Psoas muscle (tissue), 8 donors: ENCODE results near the gene SRGAP3. TPM values are rescaled to one million over a fixed set of nuclear protein-coding genes. Genes with fewer than 3 reads are reported as not detected.

Experiments
- ATAC-seq, 4 donors: fragments of 200-7000 bp; cut with Tn5 transposase; one replicate each; pipeline ENCODE4 v1.9.1; 2020; ENCODE audit warnings: moderate library complexity in 3 of 4, mild to moderate bottlenecking in 2 of 4
- DNase-seq, 2 donors: peaks; one replicate each; pipeline ENCODE4 v3.0.0-alpha.2; 2020
- H3K27ac ChIP-seq: fragments of 200-600 bp; one replicate; pipeline ENCODE4 v1.8.0; 2022
- H3K27me3 ChIP-seq, 3 donors: fragments of 200-600 bp in 1 of 3; one replicate each; pipeline versions ENCODE4 v1.6.1 to v1.8.0; 2013 to 2022; ENCODE audit warnings: low read length in 2 of 3, mild to moderate bottlenecking in 2 of 3, moderate library complexity in 1 of 3; ENCODE audit not compliant: insufficient read depth in 3 of 3
- H3K36me3 ChIP-seq, 2 donors: fragments of 200-600 bp in 1 of 2; one replicate each; pipeline versions ENCODE4 v1.6.1 to v1.8.0; 2013 to 2022; ENCODE audit warnings: low read depth in 1 of 2, mild to moderate bottlenecking in 1 of 2, moderate library complexity in 1 of 2; ENCODE audit not compliant: insufficient read depth in 1 of 2
- H3K4me1 ChIP-seq: fragments of 200-600 bp; one replicate; pipeline ENCODE4 v1.8.0; 2022
- H3K4me3 ChIP-seq: fragments of 200-600 bp; one replicate; pipeline ENCODE4 v1.8.0; 2022; ENCODE audit warnings: mild to moderate bottlenecking
- H3K9me3 ChIP-seq: fragments of 200-600 bp; one replicate; pipeline ENCODE4 v1.8.0; 2022
- CTCF ChIP-seq: fragments of 200-600 bp; IDR thresholded peaks from one replicate; pipeline ENCODE4 v1.8.0; 2022; ENCODE audit warnings: antibody characterized with exemption
- WGBS, 3 donors: extraction: QIAGEN DNeasy Blood & Tissue Kit; methylation state at CpG; one replicate each; pipeline versions ENCODE4 v1.1.6 to v1.1.7; 2013; 5-methylcytosine and 5-hydroxymethylcytosine counted together
- intact Hi-C, 2 donors: fragments of 100-400 bp; cut with DNase I; formaldehyde crosslinking; loops; one replicate each; pipeline versions ENCODE4 v1.11.0 to v1.14.2; 2022
- polyA plus RNA-seq, 3 donors: library from polyadenylated mRNA; stranded (reverse); fragments of 200-250 nt; gene quantifications; one replicate each; pipeline ENCODE4 v1.2.3, GENCODE V29; 2013
- total RNA-seq, 4 donors: library from RNA; stranded (reverse); fragmentation: NEBNext Ultra II Directional in 2 of 4; extraction: Animal tissue kit (Norgen Biotek cat#: 25700) in 2 of 4; gene quantifications; one replicate each; pipeline versions ENCODE4 v1.2.1 to v1.2.4, GENCODE V29; 2021 to 2023
- donor health status: healthy with polysubstance abuse.
- donor health status: DM: no; HTN: no; CAD: no; lungs with moderate emphysema.
- donor health status: Bipolar disorder and iron deficiency.
- donor health status: healthy.
- donor health status: DM: yes; HTN: yes; CAD: no.
- donor health status: DM: no; HTN: no; CAD: no.
- donor health status: DM: no; HTN: no; CAD: no.
- donor health status: DM: yes; HTN: yes; CAD: no.

SRGAP3 gene
- total and polyA plus RNA-seq, 7 donors, result 0.77 to 7.6 (median 1.9) TPM

- Histone ChIP-seq H3K27me3 (no peaks in the 10 kb centered on the region), H3K4me1 (peaks cover 11% of the 10 kb centered on the region), H3K9me3 (no peaks in the 10 kb centered on the region), H3K36me3 (no peaks in the 10 kb centered on the region), H3K4me3 (no peak overlapping the region), H3K27ac (no peak overlapping the region)
- intact Hi-C loops, result no loop called here
- 68 to 87% (median 71%) methylated on average over 5 of the region's 5 CpGs for WGBS, 3 donors
- DNase-seq, result no peak
- no peak for ATAC-seq
- TF ChIP-seq CTCF, result no peak
Measured at GRCh38 chr3:9157651-9158362, 91.6 kb downstream of the SRGAP3 start.

GRCh38 chr3:9156604-9157003 lies 92.8 kb downstream of the SRGAP3 start:
- H3K36me3 ChIP-seq, result no peaks in the 10 kb centered on the region
- intact Hi-C loops, result no loop called here
- no peak overlapping the region for H3K27ac ChIP-seq
- 23 to 65% (median 47%) methylated on average over 1 of the region's 1 CpG for WGBS, 3 donors
- no peaks in the 10 kb centered on the region for H3K27me3 ChIP-seq
- ATAC-seq (peak; percentile 45 to 62 (median 50)), DNase-seq (no peak)
- no peaks in the 10 kb centered on the region for H3K9me3 ChIP-seq
- no peak for TF ChIP-seq CTCF
- H3K4me1 ChIP-seq, result peaks cover 11% of the 10 kb centered on the region
- no peak overlapping the region for H3K4me3 ChIP-seq

- DNase-seq (no peak), ATAC-seq (no peak)
- no peak overlapping the region for H3K4me3 ChIP-seq
- peaks cover 11% of the 10 kb centered on the region for H3K4me1 ChIP-seq
- H3K9me3 ChIP-seq, result no peaks in the 10 kb centered on the region
- intact Hi-C loops, result no loop called here
- no peak for TF ChIP-seq CTCF
- no peaks in the 10 kb centered on the region for H3K36me3 ChIP-seq
- no peaks in the 10 kb centered on the region for H3K27me3 ChIP-seq
- WGBS, 3 donors, result 32 to 49% (median 37%) methylated on average over 4 of the region's 4 CpGs
- no peak overlapping the region for H3K27ac ChIP-seq
Measured at GRCh38 chr3:9155028-9155427, 94.4 kb downstream of the SRGAP3 start.

GRCh38 chr3:9153904-9154619 lies 95.4 kb downstream of the SRGAP3 start:
- intact Hi-C loops, result loop anchor here in 1 of 2 donors (5.0 kb wide), 1 partner anchor 98 kb away; no protein-coding TSS in a partner anchor
- peak overlapping the region; percentile 51 for H3K27ac ChIP-seq
- WGBS, 3 donors, result 24 to 42% (median 29%) methylated on average over 14 of the region's 14 CpGs
- H3K9me3 ChIP-seq, result no peaks in the 10 kb centered on the region
- peaks cover 11% of the 10 kb centered on the region for H3K4me1 ChIP-seq
- peak; percentile 81 to 90 (median 88) for ATAC-seq
- peak overlapping the region; percentile 29 for H3K4me3 ChIP-seq
- DNase-seq, result peak; percentile 86 to 90
- TF ChIP-seq CTCF, result no peak
- H3K27me3 ChIP-seq, result no peaks in the 10 kb centered on the region
- H3K36me3 ChIP-seq, result no peaks in the 10 kb centered on the region
